ENCODE measurements around the gene MCRIP1.

- TF ChIP-seq CTCF (IDR thresholded peaks at IDR 0.05; ENCODE audit: insufficient read depth, low read length): no peak
- no peak for TF ChIP-seq REST (IDR thresholded peaks at IDR 0.05; ENCODE audit: insufficient replicate concordance, low read depth)
- TF ChIP-seq GABPA (IDR thresholded peaks at IDR 0.05; ENCODE audit: low read depth): no peak
- no peak for TF ChIP-seq POLR2AphosphoS5 (IDR thresholded peaks at IDR 0.05; ENCODE audit: low read depth)
Measured at GRCh38 chr17:81825841-81826466, 7.1 kb downstream of the MCRIP1 start.
